DND-41 (cell line): Measurements from ENCODE around the gene SH3BGRL3.

Experiments used
- ATAC-seq: fragments of 200-7000 bp; cut with Tn5 transposase; 3 replicates; pipeline ENCODE4 v1.9.1; 2021; ENCODE audit warnings: low read depth; ENCODE audit not compliant: insufficient read depth
- DNase-seq: peaks from one replicate; pipeline ENCODE4 v3.0.0-alpha.2; 2020
- H2AFZ ChIP-seq: 2 replicates; pipeline ENCODE4 v1.6.0; 2012; ENCODE audit warnings: low read depth, low read length
- H3K27ac ChIP-seq: 2 replicates; pipeline ENCODE4 v1.5.1; 2012; ENCODE audit warnings: low read length, inconsistent platforms
- H3K27me3 ChIP-seq: fragments of 200-600 bp; sonication (generic); 2 replicates; pipeline ENCODE4 v1.6.0; 2012; ENCODE audit warnings: low read length, mild to moderate bottlenecking, inconsistent platforms; ENCODE audit not compliant: insufficient read depth, poor library complexity
- H3K36me3 ChIP-seq: 2 replicates; pipeline ENCODE4 v1.5.1; 2012; ENCODE audit warnings: low read length, inconsistent platforms; ENCODE audit not compliant: insufficient read depth
- H3K4me1 ChIP-seq: 2 replicates; pipeline ENCODE4 v1.5.1; 2012; ENCODE audit warnings: mild to moderate bottlenecking, low read length; ENCODE audit not compliant: insufficient read depth
- H3K4me2 ChIP-seq: 2 replicates; pipeline ENCODE4 v1.6.0; 2012; ENCODE audit warnings: mild to moderate bottlenecking, moderate library complexity, low read length, inconsistent platforms; ENCODE audit not compliant: insufficient read depth
- H3K4me3 ChIP-seq, 2 experiments: fragments of 200-600 bp in 1 of 2; shearing (Covaris generic) in 1 of 2; 2 replicates each; pipeline ENCODE4 v1.5.1; 2012 to 2016; ENCODE audit warnings: inconsistent platforms in 2 of 2, low read length in 2 of 2, mild to moderate bottlenecking in 2 of 2, low read depth in 1 of 2, moderate library complexity in 1 of 2
- H3K79me2 ChIP-seq: 2 replicates; pipeline ENCODE4 v1.6.0; 2012; ENCODE audit warnings: low read length, inconsistent platforms; ENCODE audit not compliant: insufficient read depth
- H3K9ac ChIP-seq: 2 replicates; pipeline ENCODE4 v1.6.0; 2012; ENCODE audit warnings: low read depth, mild to moderate bottlenecking, inconsistent platforms, low read length, moderate library complexity
- H3K9me3 ChIP-seq: 2 replicates; pipeline ENCODE4 v1.5.1; 2012; ENCODE audit warnings: low read length, moderate library complexity, mild to moderate bottlenecking, inconsistent platforms; ENCODE audit not compliant: insufficient read depth, severe bottlenecking
- H4K20me1 ChIP-seq: 2 replicates; pipeline ENCODE4 v1.6.0; 2012; ENCODE audit warnings: low read length; ENCODE audit not compliant: insufficient read depth
- CTCF ChIP-seq: IDR thresholded peaks from 2 replicates; pipeline ENCODE4 v1.5.1; 2012; ENCODE audit warnings: borderline replicate concordance, low read length, moderate library complexity, mild to moderate bottlenecking; ENCODE audit not compliant: poor library complexity, severe bottlenecking; ENCODE audit errors: extremely low read depth
- EZH2 ChIP-seq: IDR thresholded peaks from 3 replicates; pipeline ENCODE4 v1.6.1; 2012; ENCODE audit warnings: borderline replicate concordance, low read depth, mild to moderate bottlenecking, moderate library complexity, low read length, inconsistent platforms; ENCODE audit not compliant: severe bottlenecking

SH3BGRL3 gene

DNA sequence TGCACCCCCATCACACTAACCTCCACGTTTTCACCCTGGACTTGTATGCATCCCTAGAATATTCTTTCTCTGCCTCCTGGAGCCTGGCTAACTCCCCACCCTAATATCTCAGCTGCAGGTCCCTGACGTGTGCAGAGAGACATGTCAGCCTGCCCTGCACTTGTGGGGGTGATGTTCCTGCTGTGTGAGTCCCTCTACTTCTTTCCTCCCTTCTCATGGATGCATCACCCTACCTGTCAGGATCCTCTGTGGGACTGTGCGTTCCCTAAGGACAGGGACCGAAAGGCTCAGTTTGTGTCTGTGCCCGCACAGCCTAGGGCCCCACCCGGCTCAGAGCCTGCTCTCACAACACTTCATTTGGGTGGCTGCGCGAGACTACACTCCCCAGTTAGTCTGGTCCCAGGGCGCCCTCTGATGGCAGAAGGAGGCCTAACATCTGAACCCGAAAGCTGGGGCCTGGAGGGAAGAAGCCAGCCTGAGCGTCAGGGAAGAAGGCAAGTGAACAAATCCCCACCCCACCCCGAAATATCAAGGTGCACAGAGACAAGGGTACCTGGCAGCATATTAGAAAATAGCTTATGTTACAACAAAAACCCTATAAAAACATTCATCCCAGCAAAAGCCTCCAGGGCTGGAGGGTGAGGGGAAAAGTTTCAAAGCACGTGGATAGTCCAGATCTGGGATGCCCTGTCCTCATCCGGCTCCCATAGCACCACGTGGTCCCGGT lies 41.6 kb downstream of the SH3BGRL3 start:
- Histone ChIP-seq H2AFZ (peak overlapping the region; percentile 71), H3K27me3 (no peaks in the 10 kb centered on the region), H3K27ac (peak overlapping the region; percentile 19; the same call in 1 of the 2 replicates), H3K79me2 (no peaks in the 10 kb centered on the region), H4K20me1 (no peaks in the 10 kb centered on the region), H3K4me1 (peaks cover 15% of the 10 kb centered on the region), H3K36me3 (no peaks in the 10 kb centered on the region), H3K9ac (peak overlapping the region; percentile 17; the same call in 1 of the 2 replicates), H3K4me3 (0 out of 4 replicates have a peak overlapping the region, but pooled peaks of 1 of the 2 experiments have one; percentile 13), H3K4me2 (peak overlapping the region; percentile 52), H3K9me3 (no peaks in the 10 kb centered on the region)
- peak; percentile 92 for DNase-seq
- TF ChIP-seq CTCF (peak; percentile 96), EZH2 (no peak)
- peak; percentile 97 for ATAC-seq

GRCh38 chr1:26322042-26322331 lies 42.1 kb downstream of the SH3BGRL3 start:
- H3K4me3 ChIP-seq: no peak overlapping the region
- H3K79me2 ChIP-seq: no peaks in the 10 kb centered on the region
- H3K9me3 ChIP-seq: no peaks in the 10 kb centered on the region
- peak overlapping the region; percentile 15; the same call in 1 of the 2 replicates for H3K9ac ChIP-seq
- no peak overlapping the region for H3K4me2 ChIP-seq
- no peaks in the 10 kb centered on the region for H3K27me3 ChIP-seq
- no peak for DNase-seq
- TF ChIP-seq EZH2 (no peak), CTCF (no peak)
- H3K4me1 ChIP-seq: peaks cover 20% of the 10 kb centered on the region
- no peaks in the 10 kb centered on the region for H4K20me1 ChIP-seq
- no peaks in the 10 kb centered on the region for H3K36me3 ChIP-seq
- no peak for ATAC-seq
- H2AFZ ChIP-seq: no peak overlapping the region
- H3K27ac ChIP-seq: no peak overlapping the region

GRCh38 chr1:26323382-26323781 lies 43.5 kb downstream of the SH3BGRL3 start:
- H3K27me3 ChIP-seq: no peaks in the 10 kb centered on the region
- no peaks in the 10 kb centered on the region for H3K79me2 ChIP-seq
- H3K4me2 ChIP-seq: no peak overlapping the region
- H4K20me1 ChIP-seq: no peaks in the 10 kb centered on the region
- no peak overlapping the region for H3K27ac ChIP-seq
- H2AFZ ChIP-seq: no peak overlapping the region
- H3K36me3 ChIP-seq: no peaks in the 10 kb centered on the region
- no peak overlapping the region for H3K9ac ChIP-seq
- H3K4me1 ChIP-seq: peaks cover 26% of the 10 kb centered on the region
- H3K4me3 ChIP-seq: no peak overlapping the region
- DNase-seq (no peak), ATAC-seq (no peak)
- no peaks in the 10 kb centered on the region for H3K9me3 ChIP-seq
- TF ChIP-seq EZH2 (no peak), CTCF (no peak)
